GM19035 (cell line): ENCODE measurements around the gene U2SURP.
A peak's percentile ranks its signal among the peaks of the same experiment; 100 is the strongest.
"Not testable (repeated sequence)": the region's sequence is repeated elsewhere in the genome, so short reads cannot be mapped to it uniquely, and the experiment has no call there.

Experiments used
- ATAC-seq: cut with Tn5 transposase; IDR thresholded peaks from one replicate; pipeline ENCODE4 v1.9.1; 2021; ENCODE audit not compliant: unreplicated experiment

U2SURP gene

GRCh38 chr3:142976621-142977398 is 24.6 kb upstream of the U2SURP start:
- no peak for ATAC-seq

DNA sequence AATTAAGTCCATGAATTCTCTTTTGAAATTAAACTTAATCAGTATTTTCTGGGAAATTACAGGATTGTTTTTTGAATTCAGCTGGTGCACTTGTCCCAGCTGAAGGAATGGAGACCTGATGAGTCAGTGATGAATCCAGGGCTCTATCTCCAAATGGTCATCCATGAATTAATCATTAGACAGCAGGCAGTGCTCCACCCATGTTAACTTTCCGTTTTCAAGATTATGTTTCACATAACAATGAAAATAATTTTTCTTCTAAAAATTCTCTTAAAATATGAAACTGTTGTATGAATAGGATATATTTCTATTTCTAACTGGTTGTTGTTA is 24.0 kb upstream of the U2SURP start:
- ATAC-seq = no peak

GRCh38 chr3:142981108-142981507 is 20.3 kb upstream of the U2SURP start:
- no peak for ATAC-seq

- no peak for ATAC-seq
Observed at GRCh38 chr3:142982038-142982773, 19.2 kb upstream of the U2SURP start.

DNA sequence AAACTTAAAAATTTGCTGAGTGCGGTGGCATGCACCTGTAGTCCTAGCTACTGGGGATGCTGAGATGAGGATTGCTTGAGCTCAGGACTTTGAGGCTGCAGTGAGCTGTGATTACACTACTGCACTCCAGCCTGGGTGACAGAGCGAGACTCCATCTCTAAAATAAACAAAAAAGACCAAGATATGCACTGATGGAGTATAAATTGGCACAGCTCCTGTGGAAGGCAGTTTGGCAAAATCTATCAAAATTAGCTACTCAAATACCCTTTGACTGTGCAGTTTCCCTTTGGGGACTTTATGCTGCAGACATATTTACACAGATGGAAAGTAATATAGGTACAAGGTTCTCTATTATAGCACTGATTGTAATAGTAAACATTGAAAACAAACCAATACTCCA is 18.1 kb upstream of the U2SURP start:
- no peak for ATAC-seq

DNA sequence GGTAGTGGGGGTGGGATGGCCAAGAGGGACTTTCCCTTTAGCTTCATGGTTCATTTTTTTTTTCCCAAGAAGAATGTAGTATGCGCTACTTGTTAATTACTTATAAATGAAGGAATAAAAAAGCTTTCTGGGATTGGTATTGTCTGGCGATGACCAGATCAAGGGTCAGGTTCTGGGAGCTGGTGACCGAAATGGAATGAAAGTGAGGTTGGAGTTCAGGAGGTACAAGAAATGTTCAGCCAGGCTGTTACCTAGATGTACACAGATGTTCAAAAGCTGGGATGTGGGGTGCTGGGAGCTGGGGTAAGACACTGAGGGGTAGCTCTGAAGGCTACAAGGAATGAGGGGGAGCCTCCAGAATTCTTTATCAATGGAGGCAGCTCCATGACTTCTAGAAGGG is 17.1 kb upstream of the U2SURP start:
- ATAC-seq = no peak

DNA sequence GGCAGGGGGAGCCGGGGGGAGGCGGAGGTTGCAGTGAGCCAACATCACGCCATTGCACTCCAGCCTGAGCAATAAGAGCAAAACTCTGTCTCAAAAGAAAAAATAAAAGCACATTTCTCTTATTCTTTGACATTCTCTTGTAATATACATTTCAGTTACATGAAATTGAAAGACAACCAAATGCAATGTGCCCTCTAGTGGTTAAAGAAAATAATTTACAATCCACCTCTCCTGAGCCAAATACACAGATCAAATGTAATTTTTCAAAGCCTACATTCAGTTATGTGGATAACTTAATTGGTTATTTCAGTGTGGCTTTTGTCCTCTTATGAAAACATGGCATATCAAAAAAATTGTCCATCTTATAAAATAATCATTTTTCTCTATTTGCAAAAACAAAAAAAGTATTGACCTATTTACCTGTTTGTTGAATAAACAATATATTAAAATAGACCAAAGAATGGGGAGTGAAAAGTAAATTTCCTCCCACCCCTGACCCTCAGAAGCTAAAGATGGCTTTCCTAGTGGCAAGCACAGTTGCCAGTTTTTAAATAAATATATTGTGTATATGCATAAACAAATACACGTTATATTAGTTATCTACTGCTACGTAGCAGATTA is 14.2 kb upstream of the U2SURP start:
- ATAC-seq = peak; percentile 58

DNA sequence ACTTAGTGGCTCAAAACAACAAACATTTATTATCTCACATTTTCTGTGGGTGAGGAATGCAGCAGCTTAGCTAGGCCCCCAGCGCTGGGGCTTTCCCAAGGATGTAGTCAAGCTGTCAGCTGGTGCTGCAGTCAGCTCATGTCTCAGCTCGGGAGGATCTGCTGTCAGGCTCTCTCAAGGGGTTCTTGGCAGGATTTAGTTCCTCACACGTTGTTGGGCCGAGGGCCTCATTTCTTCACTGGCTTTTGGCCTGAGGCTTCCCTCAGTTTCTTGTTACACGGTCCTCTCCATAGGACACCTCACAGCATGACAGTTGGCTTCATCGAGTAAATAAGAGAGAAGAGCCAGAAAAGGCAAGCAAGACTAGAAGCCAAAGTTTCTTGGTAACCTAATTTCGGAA is 13.7 kb upstream of the U2SURP start:
- ATAC-seq = no peak

DNA sequence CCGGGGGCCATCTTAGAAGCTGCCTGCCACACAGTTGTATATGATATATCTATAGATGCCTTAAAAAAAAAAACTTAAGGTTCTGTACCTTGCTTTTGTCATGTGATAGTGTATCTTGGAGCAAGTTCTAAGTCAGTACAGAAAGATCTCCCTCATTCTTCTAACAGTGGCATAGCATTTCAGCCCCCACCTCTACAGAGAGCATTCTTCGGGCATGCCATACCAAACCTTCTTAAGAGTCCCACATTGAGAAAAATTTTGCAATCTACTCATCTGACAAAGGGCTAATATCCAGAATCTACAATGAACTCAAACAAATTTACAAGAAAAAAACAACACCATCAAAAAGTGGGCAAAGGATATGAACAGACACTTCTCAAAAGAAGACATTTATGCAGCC is 13.1 kb upstream of the U2SURP start:
- not testable (repeated sequence) for ATAC-seq

DNA sequence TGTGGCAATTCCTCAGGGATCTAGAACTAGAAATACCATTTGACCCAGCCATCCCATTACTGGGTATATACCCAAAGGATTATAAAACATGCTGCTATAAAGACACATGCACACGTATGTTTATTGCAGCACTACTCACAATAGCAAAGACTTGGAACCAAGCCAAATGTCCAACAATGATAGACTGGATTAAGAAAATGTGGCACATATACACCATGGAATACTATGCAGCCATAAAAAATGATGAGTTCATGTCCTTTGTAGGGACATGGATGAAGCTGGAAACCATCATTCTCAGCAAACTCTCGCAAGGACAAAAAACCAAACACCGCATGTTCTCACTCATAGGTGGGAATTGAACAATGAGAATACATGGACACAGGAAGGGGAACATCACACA is 12.5 kb upstream of the U2SURP start:
- ATAC-seq = not testable (repeated sequence)

DNA sequence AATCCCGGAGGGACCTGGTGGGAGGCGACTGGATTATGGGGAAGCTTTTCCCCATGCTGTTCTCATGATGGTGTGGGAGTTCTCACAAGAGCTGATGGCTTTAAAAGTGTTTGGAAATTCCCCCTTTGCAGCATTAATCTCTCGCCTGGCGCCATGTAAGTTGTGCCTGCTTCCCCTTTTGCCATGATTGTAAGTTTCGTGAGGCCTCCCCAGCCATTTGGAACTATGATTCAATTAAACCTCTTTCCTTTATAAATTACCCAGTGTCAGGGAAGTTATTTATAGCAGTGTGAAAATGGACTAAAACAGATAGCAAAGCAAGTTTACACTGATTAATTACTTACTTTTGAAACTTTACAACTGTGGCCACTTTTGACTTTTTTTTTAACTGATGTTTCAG is 10.6 kb upstream of the U2SURP start:
- ATAC-seq = no peak

DNA sequence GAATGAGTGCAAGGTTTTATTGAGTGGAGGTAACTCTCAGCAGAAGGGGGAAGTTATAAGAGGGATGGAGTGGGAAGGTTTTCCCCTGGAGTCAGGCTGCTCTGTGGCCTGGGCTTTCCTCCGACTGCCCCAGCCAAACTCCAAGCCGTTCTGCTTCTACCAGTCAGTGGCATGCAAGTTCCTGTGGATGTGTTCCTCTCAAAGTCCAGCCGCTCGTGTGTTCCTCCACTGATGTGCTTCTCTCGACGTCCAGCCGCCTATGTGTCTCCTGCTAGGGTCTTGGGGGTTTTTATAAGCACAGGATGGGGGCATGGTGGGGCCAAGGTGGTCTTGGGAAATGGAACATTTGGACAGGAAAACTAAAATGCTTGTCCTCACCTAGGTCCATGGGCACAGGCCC is 9.0 kb upstream of the U2SURP start:
- ATAC-seq = no peak

- ATAC-seq = peak; percentile 72
Observed at GRCh38 chr3:142993958-142994442, 7.4 kb upstream of the U2SURP start.

DNA sequence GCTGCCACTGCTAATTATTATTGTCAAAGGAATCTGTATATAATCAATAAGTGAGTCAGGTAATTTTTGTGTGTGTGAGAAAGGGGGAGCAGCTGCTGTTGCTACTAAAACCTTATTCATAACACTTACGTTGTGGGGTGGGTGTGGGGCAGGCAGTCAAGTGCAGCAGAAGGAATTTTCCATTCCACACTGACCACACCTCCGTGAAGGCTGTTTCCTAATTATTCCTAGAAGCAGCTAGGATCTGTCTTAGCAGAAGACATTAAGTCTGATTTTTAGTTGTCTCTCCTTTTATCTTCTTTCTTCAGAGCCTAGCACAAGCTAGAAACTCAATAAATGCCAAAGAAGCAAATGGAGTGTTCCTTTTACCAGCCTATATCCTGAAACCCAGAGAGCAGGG is 4.0 kb upstream of the U2SURP start:
- no peak for ATAC-seq

DNA sequence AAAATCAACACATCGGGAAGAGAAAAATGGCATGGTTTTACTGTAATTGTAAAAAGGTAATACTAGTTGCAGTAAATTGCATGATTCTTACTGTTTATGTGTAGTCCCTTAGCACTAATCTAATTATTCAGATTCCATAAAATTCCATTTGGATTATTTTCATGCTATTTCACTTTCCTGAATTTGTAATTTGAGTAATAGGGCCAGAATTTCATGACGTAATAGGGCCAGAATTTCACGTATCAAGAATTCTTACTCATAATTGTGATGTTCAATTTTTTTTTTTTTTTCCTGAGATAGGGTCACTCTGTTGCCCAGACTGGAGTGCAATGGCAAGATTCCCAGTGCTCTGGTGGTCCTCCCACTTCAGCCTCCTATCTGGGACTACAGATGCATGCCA is 2.9 kb upstream of the U2SURP start:
- no peak for ATAC-seq

- ATAC-seq = no peak
Observed at GRCh38 chr3:142999881-143000280, 1.5 kb upstream of the U2SURP start.

DNA sequence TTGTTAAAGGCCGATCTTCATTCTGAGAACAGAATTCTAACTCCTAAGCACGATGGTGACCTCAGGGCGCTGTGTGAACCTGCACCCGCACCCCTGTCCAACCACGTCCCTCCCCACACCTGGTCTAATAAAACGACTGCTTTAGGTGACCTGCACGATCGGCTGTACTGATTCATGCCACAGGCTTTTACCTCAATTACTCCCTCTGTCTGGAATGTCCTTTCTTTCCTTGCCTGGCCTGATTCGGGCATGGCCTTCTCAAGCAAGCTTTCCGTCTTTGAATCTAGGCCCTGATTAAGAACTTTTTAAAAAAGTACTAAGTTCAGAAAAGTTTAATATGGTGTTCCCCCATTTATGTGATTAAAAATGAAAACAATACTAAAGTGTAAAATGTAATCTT is 842 bp upstream of the U2SURP start:
- no peak for ATAC-seq

DNA sequence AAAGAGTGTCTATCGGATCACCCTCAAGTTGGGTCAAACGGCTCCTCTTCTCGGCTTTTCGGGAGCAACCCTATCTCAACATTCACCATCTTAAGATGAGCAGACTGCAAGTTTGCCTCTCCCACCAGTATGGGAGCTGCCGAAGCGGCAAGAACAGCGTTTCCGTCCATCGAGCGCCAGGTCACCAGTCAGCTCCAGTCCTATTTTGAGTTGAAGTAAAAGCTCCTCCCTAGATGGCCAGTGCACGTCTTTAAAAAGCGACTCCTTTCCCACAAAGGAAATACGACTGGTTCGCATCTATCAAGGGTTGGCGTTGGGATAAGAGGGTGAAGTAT is 369 bp upstream of the U2SURP start:
- peak; percentile 74 for ATAC-seq

GRCh38 chr3:143002083-143002712 is 828 bp downstream of the U2SURP start:
- ATAC-seq = peak; percentile 23

DNA sequence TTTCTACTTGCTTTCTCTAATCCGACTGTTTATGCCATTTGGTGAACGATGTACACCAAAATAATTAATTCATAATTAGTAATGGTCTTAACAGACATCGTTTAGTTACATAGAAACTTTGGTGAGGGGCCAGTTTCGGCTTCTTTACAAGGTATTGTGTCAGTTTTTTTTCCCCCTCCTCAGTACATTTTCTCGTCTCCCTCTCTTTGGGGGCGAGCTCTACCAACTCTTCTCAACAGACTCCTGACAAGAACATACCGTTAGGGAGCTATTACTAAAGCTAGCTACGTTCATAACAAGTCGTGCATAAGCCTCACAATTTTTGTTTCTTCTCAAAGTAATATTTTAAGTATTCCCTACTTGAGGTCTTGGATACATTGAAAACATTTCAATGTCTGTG is 1.4 kb downstream of the U2SURP start:
- ATAC-seq = no peak

GRCh38 chr3:143004823-143005222 is 3.5 kb downstream of the U2SURP start:
- no peak for ATAC-seq

DNA sequence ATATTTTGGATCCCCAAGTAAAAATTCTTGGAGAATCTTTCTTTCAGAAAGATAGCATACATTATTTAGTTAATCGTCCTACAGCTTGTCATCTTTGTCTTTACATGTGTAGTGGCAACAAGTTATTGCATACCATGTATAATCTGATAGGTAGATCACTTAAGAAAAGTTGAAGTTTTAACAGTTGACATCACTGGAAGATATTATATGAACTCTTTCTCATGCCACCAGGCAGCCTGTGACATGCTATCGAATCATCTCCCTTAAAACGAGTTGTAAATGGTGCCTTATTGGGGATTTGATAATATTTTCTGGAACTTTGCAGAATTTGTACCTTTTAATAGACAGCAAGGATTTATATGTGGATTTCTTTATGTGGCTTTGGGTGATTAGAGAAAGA is 8.7 kb downstream of the U2SURP start:
- ATAC-seq = no peak
